Fibroblast of villous mesenchyme (primary cell): ENCODE results near the gene MYO1D. TPM values are rescaled to one million over a fixed set of nuclear protein-coding genes. Genes with fewer than 3 reads are reported as not detected.

ENCODE experiments used
- DNase-seq: peaks from one replicate; pipeline ENCODE4 v3.0.0-alpha.2; 2010; ENCODE audit warnings: low read depth
- H3K4me3 ChIP-seq: 2 replicates; pipeline ENCODE4 v1.5.1; 2011; ENCODE audit warnings: low read depth, mild to moderate bottlenecking, low read length
- CTCF ChIP-seq: IDR thresholded peaks from 2 replicates; pipeline ENCODE4 v1.5.1; 2012; ENCODE audit warnings: low read depth, mild to moderate bottlenecking, low read length; ENCODE audit not compliant: insufficient read depth
- total RNA-seq: library from RNA; depleted of rRNA; stranded (reverse); fragments of >200 nt; gene quantifications from 2 replicates; pipeline ENCODE4 v1.2.3, GENCODE V29; 2012

Gene MYO1D
- total RNA-seq, 1 donor: 19.0 TPM

- no peak for TF ChIP-seq CTCF
- no peak overlapping the region for H3K4me3 ChIP-seq
- no peak for DNase-seq
Measured at GRCh38 chr17:32497431-32498205, 379.3 kb downstream of the MYO1D start.

GRCh38 chr17:32496395-32497073, 380.4 kb downstream of the MYO1D start:
- DNase-seq: peak; percentile 38
- no peak for TF ChIP-seq CTCF
- H3K4me3 ChIP-seq: no peak overlapping the region

- DNase-seq: peak; percentile 27
- TF ChIP-seq CTCF: no peak
- no peak overlapping the region for H3K4me3 ChIP-seq
Measured at GRCh38 chr17:32495359-32496231, 381.3 kb downstream of the MYO1D start.

GRCh38 chr17:32494621-32495358, 382.1 kb downstream of the MYO1D start:
- DNase-seq: no peak
- no peak overlapping the region for H3K4me3 ChIP-seq
- TF ChIP-seq CTCF: no peak

GRCh38 chr17:32493976-32494513, 382.9 kb downstream of the MYO1D start:
- no peak for DNase-seq
- H3K4me3 ChIP-seq: no peak overlapping the region
- no peak for TF ChIP-seq CTCF

- no peak for DNase-seq
- no peak for TF ChIP-seq CTCF
- H3K4me3 ChIP-seq: no peak overlapping the region
Measured at GRCh38 chr17:32493571-32493970, 383.4 kb downstream of the MYO1D start.
